Left colon (tissue), 2 donors: ENCODE measurements around the gene MARK2. TPM values are rescaled to one million over a fixed set of nuclear protein-coding genes. Genes with fewer than 3 reads are reported as not detected.
A peak's percentile ranks its signal among the peaks of the same experiment; 100 is the strongest.

ENCODE experiments used
- ATAC-seq: fragments of 200-7000 bp; cut with Tn5 transposase; one replicate; pipeline ENCODE4 v1.9.1; 2020; ENCODE audit warnings: mild to moderate bottlenecking, moderate library complexity
- DNase-seq, 2 donors: peaks; one replicate each; pipeline ENCODE4 v3.0.0-alpha.2; 2020
- intact Hi-C, 2 donors: fragments of 100-400 bp; cut with DNase I in 1 of 2; cut with micrococcal nuclease in 1 of 2; formaldehyde crosslinking; loops; one replicate each; pipeline versions ENCODE4 v1.11.2 to v1.14.0; 2022; cut with DNase I, micrococcal nuclease
- total RNA-seq, 2 donors: library from RNA; stranded (reverse); fragmentation: NEBNext Ultra II Directional; extraction: Animal tissue kit (Norgen Biotek cat#: 25700); gene quantifications; one replicate each; pipeline ENCODE4 v1.2.1, GENCODE V29; 2021
- donor health status: DM: no; HTN: no; CAD: no.
- donor health status: DM: yes; HTN: yes; CAD: no.

The MARK2 gene
- total RNA-seq, 2 donors from 2014 or later = 91.8 to 100 TPM

- no peak for DNase-seq
- ATAC-seq = no peak
- intact Hi-C loops = no loop called here
Observed at GRCh38 chr11:63821411-63821810, 17.5 kb upstream of the MARK2 start.

GRCh38 chr11:63826471-63827190 lies 12.3 kb upstream of the MARK2 start:
- no peak for DNase-seq
- intact Hi-C loops = no loop called here
- no peak for ATAC-seq

- peak; percentile 51 for ATAC-seq
- intact Hi-C loops = loop anchor here in 1 of 2 donors (10.0 kb wide), 1 partner anchor 325 kb away; no protein-coding TSS in a partner anchor
Observed at GRCh38 chr11:63829823-63830489, 9.0 kb upstream of the MARK2 start.

GRCh38 chr11:63831326-63831725 lies 7.6 kb upstream of the MARK2 start:
- ATAC-seq (no peak), DNase-seq (no peak)
- intact Hi-C loops = loop anchor here in 1 of 2 donors (10.0 kb wide), 1 partner anchor 323 kb away; no protein-coding TSS in a partner anchor

More at GRCh38 chr11:63829823-63830489, 9.0 kb upstream of the MARK2 start:
- no peak for DNase-seq

GRCh38 chr11:63832336-63832735 lies 6.6 kb upstream of the MARK2 start:
- DNase-seq (no peak), ATAC-seq (no peak)
- intact Hi-C loops = loop anchor here in 1 of 2 donors (10.0 kb wide), 1 partner anchor 322 kb away; no protein-coding TSS in a partner anchor

GRCh38 chr11:63833048-63833447 lies 5.9 kb upstream of the MARK2 start:
- DNase-seq = no peak
- intact Hi-C loops = loop anchor here in 1 of 2 donors (10.0 kb wide), 1 partner anchor 322 kb away; no protein-coding TSS in a partner anchor
- no peak for ATAC-seq

DNA sequence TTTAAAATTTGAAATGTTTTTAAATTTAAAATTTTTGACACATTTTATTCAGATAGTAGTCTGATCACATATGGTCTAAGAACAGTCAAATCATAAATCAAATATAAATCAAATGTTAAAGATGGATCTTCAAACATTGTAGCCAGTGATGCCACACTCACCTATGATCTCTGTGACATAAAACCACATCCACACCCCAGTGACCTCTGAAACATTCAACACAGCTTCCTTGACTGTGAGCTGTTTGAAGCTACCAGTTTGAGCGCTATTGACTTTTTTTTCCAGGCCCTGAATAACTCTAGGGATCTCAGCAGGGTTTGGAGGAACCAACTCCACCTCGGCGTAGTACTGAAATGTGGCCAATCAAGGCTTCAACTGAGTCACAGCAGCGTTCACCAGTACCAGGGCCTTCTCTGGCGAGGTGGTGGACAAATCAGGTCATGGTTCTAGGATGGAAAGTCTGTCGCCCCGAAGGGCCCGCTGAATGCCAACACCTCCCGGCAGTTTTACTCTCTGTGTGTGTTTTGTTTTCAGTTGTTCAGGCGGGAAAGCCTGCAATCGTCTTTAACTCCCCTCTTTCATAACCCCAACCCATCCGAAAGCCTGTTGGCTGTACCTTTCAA lies 4.3 kb upstream of the MARK2 start:
- ATAC-seq (no peak), DNase-seq (no peak)
- intact Hi-C loops = loop anchor here (5.0 to 10.0 kb wide), 2 partner anchors 113 to 320 kb away; no protein-coding TSS in a partner anchor

GRCh38 chr11:63835158-63835545 lies 3.8 kb upstream of the MARK2 start:
- DNase-seq = no peak
- ATAC-seq = no peak
- intact Hi-C loops = loop anchor here (5.0 to 10.0 kb wide), 2 partner anchors 112 to 320 kb away; no protein-coding TSS in a partner anchor

- DNase-seq = peak; percentile 72 to 84
- intact Hi-C loops = loop anchor here (2.0 to 10.0 kb wide), 3 partner anchors 108 to 318 kb away; no protein-coding TSS in a partner anchor
- peak; percentile 35 for ATAC-seq
Observed at GRCh38 chr11:63837027-63837688, 1.8 kb upstream of the MARK2 start.

DNA sequence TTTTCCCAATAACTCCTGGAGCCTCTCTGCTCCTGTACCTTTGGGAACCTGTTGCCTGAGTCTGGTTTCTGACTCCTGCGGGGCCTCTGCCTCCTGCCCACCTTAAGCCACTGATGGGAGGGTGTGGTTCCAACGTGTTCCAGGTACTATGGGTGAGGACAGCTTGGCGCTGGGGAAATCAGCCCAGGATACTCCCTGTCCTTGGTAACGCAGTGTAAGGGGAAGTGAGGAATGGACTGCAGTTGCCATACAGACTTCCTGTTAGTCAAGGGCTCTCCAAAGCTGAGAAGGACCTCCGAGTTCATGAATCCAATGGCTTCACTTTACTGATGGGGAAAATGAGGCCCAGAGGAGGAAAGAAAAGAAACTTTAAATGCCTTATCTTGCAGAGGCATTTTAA lies 1.2 kb upstream of the MARK2 start:
- peak; percentile 34 for ATAC-seq
- intact Hi-C loops = loop anchor here (2.0 to 10.0 kb wide), 3 partner anchors 107 to 317 kb away; no protein-coding TSS in a partner anchor
- peak in 1 of 2 donors; percentile 56 for DNase-seq

DNA sequence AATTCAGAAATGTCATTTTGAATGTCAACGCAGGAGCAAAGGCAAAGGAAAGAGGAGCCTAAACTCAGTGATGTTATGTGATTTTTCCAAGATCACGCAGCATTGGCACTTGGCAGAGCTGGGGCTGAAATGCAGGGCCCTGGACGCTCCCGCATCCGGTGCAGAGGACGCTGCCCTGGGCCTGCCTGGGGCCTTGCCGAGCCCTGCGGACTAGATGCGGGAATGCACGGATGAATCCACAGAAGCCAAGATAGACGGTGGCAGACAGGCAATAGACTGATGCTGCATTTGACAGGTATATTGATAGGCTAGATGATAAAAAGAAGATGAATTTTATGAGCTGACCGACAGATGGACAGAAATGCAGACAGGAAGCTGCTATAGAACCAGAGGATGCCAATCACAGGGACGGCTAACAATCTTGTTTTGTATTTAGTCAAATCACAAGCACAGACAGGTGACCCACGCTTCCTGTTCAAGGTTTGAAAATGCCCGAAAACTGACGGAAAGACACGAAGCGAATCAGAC lies 696 bp upstream of the MARK2 start:
- DNase-seq = peak; percentile 48 to 53
- ATAC-seq = peak; percentile 1
- intact Hi-C loops = loop anchor here (5.0 to 10.0 kb wide), 2 partner anchors 109 to 317 kb away; no protein-coding TSS in a partner anchor

GRCh38 chr11:63839508-63840355 lies 822 bp downstream of the MARK2 start:
- ATAC-seq (no peak), DNase-seq (peak; percentile 54 to 62)
- intact Hi-C loops = loop anchor here (5.0 to 10.0 kb wide), 2 partner anchors 108 to 315 kb away; no protein-coding TSS in a partner anchor

DNA sequence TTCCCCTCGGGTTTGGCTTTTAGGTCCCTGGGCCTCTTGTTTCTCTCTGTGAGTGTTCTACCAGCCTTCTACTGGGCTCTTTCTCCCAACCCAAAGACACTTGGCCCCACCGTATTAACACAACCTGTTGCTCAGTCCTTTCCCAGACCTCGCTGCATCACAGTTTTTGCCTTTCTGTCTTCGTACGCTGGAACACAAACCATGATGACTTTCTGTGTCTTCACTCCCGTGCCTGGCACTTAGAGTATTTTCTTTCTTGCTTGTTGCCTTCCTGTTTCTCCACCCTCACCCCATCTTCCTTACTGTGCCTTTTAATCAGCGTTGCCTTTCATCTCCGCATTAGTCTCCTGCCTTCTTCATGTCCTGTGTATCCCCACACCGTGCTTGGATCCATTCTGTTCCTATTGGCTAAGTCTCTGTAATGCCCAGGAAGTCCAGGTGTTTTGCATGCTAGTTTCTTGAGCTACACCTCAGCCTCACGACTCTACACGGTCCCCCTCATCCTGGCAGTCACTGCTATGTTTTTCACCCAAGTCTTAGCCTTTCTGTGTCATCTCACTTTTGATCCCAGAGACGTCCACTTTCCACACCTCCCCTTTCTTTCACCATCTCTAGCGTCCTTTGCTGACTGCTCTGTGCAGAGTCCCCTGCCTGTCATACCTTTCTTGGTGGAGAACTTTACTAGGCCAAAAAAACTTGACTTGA lies 1.6 kb downstream of the MARK2 start:
- DNase-seq = no peak
- intact Hi-C loops = no loop called here
- no peak for ATAC-seq

- ATAC-seq = no peak
- intact Hi-C loops = no loop called here
- no peak for DNase-seq
Observed at GRCh38 chr11:63841554-63841953, 2.6 kb downstream of the MARK2 start.

- no peak for ATAC-seq
- DNase-seq = no peak
- intact Hi-C loops = no loop called here
Observed at GRCh38 chr11:63843041-63843440, 4.1 kb downstream of the MARK2 start.

- DNase-seq (no peak), ATAC-seq (no peak)
- intact Hi-C loops = no loop called here
Observed at GRCh38 chr11:63844836-63845235, 5.9 kb downstream of the MARK2 start.

DNA sequence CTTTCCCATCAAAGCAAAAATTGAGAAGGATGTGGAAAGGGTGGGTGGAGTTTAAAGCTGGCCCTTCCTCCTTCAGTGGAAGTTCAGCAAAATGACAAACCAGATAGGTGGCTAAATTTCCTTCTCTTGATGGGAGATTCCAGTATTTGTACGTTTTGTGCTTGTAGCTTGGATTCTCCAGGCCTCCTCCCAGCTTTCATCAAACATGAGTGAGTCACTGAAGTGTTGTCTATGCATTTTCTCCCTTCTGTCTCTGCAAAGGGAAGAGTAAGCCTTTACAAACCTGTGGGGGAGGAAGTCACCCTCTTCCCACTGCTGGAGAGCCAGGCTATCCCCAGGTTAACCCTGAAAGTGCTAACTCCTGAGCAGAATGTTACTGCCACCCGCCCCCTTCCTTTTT lies 6.4 kb downstream of the MARK2 start:
- no peak for ATAC-seq
- no peak for DNase-seq
- intact Hi-C loops = no loop called here
